GM19351 (cell line): ENCODE data around the gene ECT2L.

Experiments
- ATAC-seq: cut with Tn5 transposase; IDR thresholded peaks from one replicate; pipeline ENCODE4 v1.9.1; 2021; ENCODE audit warnings: mild to moderate bottlenecking, moderate library complexity; ENCODE audit not compliant: unreplicated experiment

ECT2L gene

DNA sequence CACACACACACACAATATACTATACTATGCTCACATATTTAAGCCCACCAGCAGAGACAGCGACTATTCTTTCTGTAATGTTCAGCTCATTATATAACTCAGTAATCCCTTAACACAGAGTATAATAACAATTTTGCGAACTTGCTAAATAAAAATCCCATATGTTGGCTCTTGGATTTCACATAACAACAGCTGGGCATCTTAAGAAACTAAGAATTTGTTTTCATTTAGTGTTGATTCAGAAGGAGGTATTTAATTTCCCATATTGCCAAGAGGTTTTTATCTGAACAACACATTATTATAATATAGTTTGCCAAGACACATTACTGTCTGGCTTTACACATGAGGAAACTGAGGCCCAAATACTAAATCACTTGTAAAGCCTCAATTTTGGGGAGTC, 7.4 kb downstream of the ECT2L start:
- no peak for ATAC-seq

DNA sequence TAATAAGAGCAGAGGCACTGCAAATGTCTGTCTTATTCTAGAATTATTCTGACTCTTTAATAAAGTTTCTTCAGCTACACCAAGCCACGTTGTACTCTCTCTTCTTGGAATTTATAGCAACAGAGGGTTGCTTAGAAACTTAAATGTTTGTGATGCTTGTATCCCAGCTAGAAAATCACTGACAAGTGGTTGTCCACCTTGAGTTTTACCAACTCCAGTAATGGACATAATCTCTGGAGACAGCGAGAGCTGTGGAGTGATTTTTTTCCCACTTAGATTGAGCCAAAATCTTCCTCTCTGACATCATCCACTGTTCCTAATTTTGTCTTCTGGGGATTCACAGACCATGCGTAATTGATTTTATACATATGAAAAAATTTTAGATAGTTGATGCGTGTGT, 8.0 kb downstream of the ECT2L start:
- no peak for ATAC-seq

DNA sequence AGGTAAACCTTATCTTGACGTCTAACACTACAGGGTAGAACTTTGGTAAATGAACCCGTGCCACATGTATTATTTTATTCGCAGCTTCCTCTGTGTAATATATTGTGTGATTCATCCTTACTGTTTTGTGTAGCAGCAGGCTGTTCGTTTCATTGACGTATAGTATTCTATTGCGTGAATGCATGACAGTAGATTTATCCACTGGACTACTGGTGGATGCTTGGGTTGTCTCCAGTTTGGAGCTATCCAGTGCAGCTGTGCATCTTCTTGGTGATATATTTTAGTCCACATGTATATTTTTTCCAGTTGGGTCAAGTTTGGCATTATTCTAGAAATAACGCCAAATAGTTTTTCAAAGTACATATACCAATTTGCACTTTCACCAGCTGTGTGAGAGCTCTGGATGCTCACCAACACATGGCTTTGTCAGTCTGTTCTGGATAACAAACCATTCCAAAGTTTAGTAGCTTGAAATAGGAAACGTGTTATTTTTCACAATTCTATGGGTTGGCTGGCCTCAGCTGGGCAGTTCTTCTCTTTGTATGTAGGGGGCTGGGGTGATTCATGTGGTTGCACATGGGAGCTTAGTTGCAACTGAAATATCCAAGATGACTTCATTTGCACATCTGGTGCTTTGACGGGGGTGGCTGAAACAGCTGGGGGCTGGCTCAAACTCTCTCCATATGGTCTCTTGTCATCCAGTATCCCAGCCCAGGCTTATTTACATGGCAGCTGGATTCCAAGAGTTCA, 9.3 kb downstream of the ECT2L start:
- ATAC-seq = no peak

DNA sequence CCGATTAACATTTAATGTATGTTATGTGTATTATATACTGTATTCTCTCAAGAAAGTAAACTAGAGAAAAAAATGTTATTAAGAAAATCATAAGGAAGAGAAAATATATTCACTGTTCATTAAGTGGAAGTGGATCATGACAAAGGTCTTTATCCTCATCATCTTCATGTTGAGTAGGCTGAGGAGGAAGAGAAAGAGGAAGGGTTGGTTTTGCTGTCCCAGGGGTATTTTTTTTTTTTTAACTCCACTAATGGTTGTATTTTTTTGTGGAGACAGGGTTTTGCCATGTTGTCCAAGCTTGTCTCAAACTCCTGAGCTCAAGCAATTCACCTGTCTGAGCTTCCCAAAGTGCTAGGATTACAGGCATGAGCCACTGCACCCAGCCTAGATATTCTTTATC, 11.0 kb downstream of the ECT2L start:
- no peak for ATAC-seq

DNA sequence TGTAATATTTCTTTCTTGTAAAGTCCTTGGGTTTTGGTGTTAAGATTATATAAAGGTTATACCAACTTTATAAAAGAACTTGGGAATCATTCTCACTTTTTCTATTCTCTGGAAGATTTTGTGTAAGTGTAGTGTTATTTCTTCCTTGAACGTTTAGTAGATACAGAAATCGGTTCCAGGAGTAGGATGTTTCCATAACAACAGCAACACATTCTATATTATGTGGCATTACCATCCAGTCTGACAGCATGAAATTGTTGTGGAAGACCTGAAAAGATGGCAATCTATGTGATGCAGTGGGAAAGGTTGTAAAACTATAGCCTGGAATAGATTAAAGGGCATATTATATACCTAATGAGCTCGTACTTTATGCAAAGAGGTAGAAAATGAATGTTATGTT, 13.8 kb downstream of the ECT2L start:
- no peak for ATAC-seq

DNA sequence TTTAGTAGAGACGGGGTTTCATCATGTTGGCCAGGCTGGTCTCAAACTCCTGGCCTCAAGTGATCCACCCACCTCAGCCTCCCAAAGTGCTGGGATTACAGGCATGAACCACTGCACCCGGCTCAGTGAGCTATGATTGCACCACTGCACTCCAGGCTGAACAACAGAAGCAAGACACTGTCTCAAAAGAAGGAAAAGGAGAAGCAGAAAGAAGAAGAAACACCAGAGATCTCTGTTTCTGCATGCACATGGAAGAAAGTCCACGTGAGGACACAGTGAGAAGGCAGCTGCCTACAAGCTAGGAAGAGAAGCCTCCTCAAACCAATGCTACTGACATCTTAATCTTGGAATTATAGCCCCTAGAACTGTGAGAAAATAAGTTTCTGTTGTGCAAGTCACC, 16.0 kb downstream of the ECT2L start:
- no peak for ATAC-seq

DNA sequence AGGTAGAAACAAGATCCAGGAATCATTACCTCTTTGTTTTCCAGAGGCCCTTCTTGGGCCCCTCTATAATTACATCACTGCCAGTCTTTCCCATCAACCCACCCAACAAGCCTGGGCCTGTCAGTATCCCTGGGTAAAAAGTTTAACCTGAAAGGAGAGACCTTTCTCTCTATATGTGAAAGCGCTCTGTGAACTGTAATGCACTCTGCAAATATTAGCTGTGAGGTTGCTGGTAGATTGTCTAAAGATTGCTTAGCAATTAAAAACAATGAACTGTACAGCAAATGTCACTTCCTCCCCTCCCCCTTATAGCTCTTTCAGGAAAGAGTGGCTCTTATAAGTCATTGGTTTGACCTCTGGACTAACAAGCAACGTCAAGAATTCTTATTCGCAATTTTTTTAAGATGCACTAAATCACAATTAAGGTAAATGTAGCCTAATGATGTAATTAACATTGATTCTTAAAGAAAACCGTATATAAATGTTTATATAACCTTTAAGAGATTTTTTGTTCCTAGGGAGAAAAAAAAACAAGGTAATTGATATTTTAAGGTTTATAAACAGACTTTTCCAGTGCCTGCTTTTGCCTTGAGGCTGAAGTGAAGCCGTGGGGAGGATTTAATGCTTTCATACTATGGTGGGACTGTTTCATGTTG, 18.4 kb downstream of the ECT2L start:
- no peak for ATAC-seq

DNA sequence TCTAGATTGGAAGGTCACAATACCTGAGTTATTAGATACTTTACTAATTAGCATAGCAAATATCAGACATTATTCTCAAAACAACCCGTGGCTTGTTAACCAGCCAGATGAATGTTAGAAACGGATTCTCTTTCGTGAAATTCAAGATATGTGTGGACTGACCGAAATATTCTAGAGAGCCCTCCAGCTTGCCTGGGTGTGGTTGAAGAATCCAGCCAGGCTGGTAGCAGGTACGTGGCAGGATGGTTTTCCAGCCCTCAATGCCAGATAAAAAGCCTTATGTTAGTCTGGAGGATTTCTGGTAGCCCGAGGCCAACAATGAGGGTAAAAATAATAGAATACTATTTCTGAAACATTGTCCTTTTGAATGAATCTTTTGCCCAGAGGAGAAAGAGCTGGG, 19.3 kb downstream of the ECT2L start:
- ATAC-seq = no peak

DNA sequence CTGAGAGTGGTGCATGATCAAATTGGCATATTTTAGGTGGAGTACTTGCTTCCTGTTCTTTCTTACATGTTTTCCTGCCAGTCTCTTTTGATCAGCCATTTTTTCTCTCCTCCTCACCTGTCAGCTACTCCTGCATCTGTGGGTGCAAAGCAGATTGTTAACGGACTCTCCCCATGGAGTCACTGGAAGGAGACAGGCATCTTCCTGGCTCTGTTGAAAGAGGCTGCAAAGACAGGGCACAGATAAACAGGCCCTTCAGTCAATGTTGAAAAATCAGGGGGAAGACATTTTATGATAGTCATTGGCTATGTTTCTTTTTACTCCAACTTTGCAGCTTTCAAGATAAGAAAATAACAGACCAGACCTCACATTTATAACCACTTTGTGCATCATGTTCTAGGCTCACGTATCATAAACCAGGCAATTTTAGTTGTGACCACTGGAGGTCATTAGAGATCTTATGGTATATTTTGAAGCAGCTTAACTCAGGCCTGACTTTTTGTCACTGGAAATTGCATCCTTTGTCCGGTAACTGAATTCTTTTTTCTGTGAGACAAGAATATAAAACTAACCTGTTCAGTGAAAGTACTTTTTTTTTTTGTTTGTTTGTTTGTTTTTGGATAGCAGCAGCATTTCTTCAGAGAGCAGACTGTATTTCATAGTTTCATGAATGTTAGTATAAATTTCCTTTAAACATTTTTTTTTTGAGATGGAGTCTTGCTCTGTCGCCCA, 20.1 kb downstream of the ECT2L start:
- ATAC-seq = peak; percentile 54

DNA sequence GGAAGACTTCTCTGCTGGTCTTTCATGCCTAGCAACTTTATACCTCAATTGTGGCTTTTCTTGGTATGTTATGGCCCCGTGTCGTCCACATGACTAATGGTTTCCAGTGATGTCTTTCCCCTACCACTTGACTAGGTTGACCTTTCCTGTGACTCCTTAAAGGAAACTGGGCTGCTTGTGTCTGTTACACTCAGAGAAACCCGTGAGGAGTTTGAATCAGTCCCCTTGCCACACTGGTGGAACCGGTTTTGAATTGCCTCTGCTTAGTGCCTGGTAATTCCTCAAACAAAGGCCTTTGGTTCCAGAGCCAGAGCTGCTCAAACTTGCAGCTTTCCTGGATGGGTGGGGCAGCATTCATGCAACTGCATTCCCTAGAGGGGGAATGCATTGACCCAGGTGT, 21.9 kb downstream of the ECT2L start:
- no peak for ATAC-seq

DNA sequence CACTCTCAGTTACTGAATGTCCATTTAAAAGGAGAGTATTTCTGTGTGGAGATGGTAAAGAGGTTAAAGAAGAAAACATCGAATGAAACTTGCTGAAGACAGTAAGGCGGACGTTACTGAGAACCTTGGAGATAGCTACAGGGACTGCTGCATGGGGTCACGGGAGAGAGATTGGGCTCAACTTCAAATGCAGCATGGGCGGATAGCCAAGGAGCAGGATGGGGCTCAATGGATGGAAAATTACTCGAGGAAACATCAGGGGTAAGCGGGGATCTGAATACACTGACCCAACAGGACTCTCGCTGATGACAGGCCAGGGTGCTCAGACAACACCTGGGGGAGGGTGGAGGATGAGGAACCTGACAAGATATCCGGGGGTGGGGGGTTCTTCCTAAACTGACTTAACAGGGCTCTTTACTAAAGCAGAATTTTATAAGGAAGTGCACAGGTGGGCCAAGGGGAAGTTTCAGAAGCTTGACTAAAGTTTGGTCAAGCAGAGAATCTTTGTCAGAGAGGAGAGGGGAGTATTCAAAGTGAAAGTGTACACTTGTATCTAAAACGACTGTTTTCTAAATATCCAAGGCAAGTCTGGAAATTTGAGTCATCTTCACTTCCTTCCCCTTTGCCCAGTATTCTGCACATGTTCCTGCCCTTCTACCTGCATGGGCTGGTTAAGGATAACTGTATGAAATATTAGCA, 22.8 kb downstream of the ECT2L start:
- ATAC-seq = peak; percentile 66

DNA sequence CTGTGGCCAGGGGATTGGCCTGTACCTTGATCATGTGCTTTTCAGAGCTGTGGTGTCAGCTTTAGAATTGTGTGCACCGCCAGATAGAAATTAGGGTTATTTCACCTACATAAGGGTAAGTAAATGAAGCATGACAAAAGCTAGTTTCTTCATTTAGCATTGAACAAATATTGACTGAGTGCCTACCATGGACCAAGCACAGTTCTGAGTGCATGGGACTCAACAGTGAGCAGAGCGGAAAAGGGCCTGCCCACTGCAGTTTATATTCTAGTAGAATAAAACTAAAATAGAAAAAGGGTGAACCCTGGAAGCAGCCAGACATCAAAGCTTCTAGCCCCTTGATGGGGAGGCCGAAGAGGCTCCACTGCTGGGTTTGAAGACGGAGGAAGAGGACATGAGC, 25.6 kb downstream of the ECT2L start:
- ATAC-seq = peak; percentile 18

DNA sequence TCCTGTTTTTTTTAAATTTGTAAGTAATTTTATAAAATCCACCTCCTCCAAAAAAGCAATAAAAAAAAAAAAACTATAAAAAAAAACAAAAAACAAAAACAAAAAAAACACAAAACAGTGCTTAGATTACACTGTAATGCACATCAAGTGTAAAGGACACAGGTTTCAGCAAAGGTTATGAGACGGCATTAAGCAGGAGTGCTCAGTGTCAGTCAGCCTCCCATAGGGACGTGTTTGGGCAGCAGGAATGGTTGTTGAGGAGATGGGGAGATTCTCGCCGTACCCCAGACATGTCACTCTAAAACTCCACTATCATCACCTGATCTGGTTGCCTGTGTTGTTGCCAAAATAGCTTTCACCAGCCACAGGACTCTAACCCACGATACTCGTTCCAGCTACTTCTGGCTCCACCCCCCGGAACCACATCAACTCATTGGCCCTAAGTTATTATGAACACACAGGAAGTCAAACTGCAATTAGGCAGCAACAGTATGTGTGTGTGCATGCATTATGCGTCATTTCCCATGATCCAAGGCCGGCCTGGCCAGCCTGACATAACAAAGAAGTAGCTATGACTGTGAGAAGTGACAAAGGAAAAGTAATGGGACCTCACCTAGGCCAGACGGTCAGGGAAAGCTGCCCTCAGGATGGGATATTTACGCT, 28.7 kb downstream of the ECT2L start:
- no peak for ATAC-seq

DNA sequence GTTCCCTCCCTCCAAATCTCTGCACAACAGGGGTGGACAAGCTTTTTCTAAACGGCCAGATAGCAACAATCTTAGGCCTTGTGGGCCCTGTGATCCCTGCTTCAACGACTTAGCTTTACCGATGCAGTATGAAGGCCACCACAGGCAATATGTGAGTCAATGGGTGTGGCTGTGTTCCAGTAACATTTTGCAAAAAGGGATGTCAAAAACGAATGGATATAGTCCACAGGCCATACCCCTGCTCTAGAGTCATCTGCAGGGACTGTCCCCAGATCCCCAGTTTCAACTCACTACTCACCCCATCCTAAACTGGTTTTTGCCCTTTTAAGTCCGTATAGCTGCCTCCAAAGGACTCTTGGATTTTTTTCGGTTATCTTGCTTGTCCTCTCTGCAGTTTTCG, 34.4 kb downstream of the ECT2L start:
- ATAC-seq = no peak

DNA sequence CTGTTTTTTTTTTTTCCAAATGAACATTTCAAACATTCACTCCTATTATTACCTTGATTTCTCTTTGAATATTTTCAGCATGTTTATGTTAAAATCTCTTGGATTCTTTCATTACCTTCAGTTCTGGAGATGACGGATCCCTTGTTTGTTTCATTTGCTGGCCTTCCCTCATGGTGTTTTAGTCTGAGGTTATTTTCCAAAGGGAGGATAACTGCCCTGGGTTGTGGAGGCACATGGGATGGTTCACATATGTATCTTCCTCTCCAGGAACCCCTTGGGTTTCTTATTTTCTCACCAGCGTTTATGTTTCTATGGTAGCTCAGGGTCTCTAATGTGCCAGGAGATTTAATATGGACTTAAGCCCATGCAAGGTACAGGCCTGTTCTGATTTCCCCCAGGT, 36.3 kb downstream of the ECT2L start:
- ATAC-seq = no peak

DNA sequence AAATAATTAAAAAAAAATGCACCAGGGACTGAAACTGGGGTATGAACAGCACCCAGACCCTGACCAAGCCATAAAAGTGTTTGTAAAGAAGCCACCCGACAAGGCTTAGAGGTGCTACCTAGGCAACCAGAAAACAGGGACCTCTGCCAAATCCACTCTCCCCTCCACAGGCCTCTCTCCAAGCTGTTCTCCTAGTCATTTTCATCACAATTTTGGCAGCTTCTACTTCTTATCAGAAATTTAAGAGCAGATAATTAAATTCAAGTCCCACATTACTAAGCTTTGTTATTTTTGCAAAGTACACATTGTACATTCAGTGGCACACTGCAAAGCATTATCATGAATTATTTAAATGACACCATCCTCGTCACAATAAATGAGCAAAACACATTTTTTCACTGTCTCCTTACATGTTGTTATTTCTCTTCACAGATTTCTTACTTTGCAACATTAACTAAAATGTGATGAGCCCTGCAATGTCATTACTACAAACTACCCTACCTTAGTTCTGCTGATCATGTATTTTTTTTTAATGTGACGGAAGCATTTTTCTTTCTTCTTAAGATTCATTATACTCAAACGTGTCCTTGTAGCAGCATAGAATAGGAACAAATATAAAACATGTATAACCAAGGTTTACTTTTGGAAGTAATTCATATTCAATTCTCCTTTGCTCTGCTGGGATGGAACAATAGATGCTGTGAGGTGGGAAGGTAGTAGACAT, 38.1 kb downstream of the ECT2L start:
- no peak for ATAC-seq

DNA sequence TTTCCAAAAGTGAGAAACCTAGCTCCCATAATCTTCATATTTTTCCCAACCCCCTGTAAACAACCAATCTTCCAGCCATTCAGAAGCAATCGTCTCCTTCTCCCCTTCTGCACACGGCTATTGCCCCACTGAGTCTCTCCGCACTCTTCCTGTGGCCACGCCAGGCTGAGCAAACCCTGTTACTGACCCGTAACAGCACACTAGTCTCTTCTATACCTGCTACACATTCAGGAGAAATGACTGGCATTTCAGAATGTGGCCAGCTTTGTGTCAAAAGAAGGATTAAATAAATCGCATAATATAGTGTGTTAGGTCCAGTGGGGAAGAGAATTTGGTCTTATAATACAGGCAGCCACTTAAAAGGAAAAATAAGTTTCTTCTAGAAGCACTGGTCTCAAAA, 41.4 kb downstream of the ECT2L start:
- ATAC-seq = no peak

DNA sequence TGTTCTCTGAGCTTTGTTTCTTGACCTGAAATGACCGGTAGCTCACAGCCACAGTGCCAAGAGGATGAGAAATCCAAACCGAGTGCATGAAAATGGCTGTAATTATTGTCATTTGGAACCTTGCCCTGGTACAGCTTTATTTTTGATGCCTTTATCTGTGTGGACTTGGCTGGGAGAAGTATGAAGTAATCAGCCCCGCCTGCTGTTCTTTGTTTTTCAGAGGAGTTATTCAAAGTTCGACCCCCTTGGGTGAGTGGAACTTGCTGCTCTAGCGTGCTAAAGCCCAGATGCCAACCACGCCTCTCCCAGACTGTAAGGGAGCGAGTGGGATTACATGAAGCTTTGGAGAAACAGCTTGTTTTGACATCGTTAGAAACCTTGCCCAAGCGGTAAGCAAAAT, 48.3 kb downstream of the ECT2L start:
- ATAC-seq = no peak

DNA sequence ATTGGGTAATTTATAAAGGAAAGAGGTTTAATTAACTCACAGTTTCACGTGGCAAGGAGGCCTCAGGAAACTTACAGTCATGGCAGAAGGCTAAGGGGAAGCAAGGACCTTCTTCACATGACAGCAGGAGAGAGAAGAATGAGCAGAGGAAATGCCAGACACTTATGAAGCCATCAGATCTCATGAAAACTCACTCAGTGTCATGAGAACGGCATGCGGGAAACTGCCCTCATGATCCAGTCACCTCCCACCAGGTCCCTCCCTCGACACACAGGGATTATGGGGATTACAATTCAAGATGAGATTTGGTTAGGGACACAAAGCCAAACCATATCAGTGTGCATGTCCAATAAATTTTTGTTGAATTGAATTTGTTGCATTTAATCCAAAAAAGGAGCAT, 52.0 kb downstream of the ECT2L start:
- no peak for ATAC-seq

DNA sequence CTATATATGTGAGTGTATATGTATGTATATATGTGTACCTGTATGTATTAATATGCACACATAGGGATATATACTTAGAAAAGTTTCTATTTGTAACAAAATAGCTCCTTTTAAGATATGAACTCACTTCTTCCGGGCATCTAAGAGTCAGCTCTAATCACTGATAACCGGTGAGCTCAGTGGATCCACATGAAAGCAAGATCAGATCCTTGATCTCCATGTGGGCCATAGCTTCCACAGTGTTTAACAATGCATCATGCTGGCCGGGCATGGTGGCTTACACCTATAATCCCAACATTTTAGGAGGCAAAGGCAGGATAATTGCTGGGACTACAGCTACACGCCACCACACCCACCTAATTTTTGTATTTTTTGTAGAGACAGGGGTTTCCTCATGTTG, 52.6 kb downstream of the ECT2L start:
- no peak for ATAC-seq
